GM21381 (cell line): Measurements from ENCODE around the gene PRSS12.
A peak's percentile ranks its signal among the peaks of the same experiment; 100 is the strongest.
"Not testable (repeated sequence)": the region's sequence is repeated elsewhere in the genome, so short reads cannot be mapped to it uniquely, and the experiment has no call there.

Experiments used
- ATAC-seq: cut with Tn5 transposase; IDR thresholded peaks from one replicate; pipeline ENCODE4 v1.9.1; 2021; ENCODE audit warnings: mild to moderate bottlenecking, moderate library complexity; ENCODE audit not compliant: unreplicated experiment

Gene PRSS12

GRCh38 chr4:118325431-118325830 is 27.4 kb downstream of the PRSS12 start:
- ATAC-seq, result no peak

GRCh38 chr4:118322831-118323502 is 29.8 kb downstream of the PRSS12 start:
- no peak for ATAC-seq

GRCh38 chr4:118318931-118319330 is 33.9 kb downstream of the PRSS12 start:
- no peak for ATAC-seq

GRCh38 chr4:118317691-118318090 is 35.1 kb downstream of the PRSS12 start:
- ATAC-seq, result no peak

- ATAC-seq, result no peak
Observed at GRCh38 chr4:118314221-118314620, 38.6 kb downstream of the PRSS12 start.

GRCh38 chr4:118313098-118313497 is 39.7 kb downstream of the PRSS12 start:
- ATAC-seq, result no peak

- ATAC-seq, result no peak
Observed at GRCh38 chr4:118308306-118309030, 44.3 kb downstream of the PRSS12 start.

GRCh38 chr4:118307643-118308042 is 45.2 kb downstream of the PRSS12 start:
- ATAC-seq, result no peak

GRCh38 chr4:118299619-118300018 is 53.2 kb downstream of the PRSS12 start:
- ATAC-seq, result not testable (repeated sequence)

GRCh38 chr4:118296729-118297128 is 56.1 kb downstream of the PRSS12 start:
- ATAC-seq, result no peak

GRCh38 chr4:118290951-118291350 is 61.9 kb downstream of the PRSS12 start:
- ATAC-seq, result no peak

- ATAC-seq, result no peak
Observed at GRCh38 chr4:118289794-118290193, 63.0 kb downstream of the PRSS12 start.

- ATAC-seq, result no peak
Observed at GRCh38 chr4:118287711-118288451, 64.9 kb downstream of the PRSS12 start.

GRCh38 chr4:118286685-118287084 is 66.1 kb downstream of the PRSS12 start:
- ATAC-seq, result no peak

- ATAC-seq, result no peak
Observed at GRCh38 chr4:118285931-118286330, 66.9 kb downstream of the PRSS12 start.

- peak; percentile 43 for ATAC-seq
Observed at GRCh38 chr4:118284169-118284568, 68.6 kb downstream of the PRSS12 start.

GRCh38 chr4:118282692-118283091 is 70.1 kb downstream of the PRSS12 start:
- ATAC-seq, result no peak

GRCh38 chr4:118281611-118282442 is 71.0 kb downstream of the PRSS12 start:
- no peak for ATAC-seq

- ATAC-seq, result peak; percentile 23
Observed at GRCh38 chr4:118280501-118281218, 72.1 kb downstream of the PRSS12 start.

GRCh38 chr4:118279920-118280432 is 72.8 kb downstream of the PRSS12 start:
- ATAC-seq, result no peak
